IPS-20b (cell line): ENCODE data around the gene MEAF6.
"Not testable (repeated sequence)": the region's sequence is repeated elsewhere in the genome, so short reads cannot be mapped to it uniquely, and the experiment has no call there.

Source experiments
- H3K27ac ChIP-seq: one replicate; pipeline ENCODE4 v1.5.1; 2013; ENCODE audit warnings: low read length
- H3K27me3 ChIP-seq: 2 replicates; pipeline ENCODE4 v1.6.1; 2013; ENCODE audit warnings: mild to moderate bottlenecking, low read length, inconsistent platforms; ENCODE audit not compliant: insufficient read depth
- H3K36me3 ChIP-seq: 2 replicates; pipeline ENCODE4 v1.6.1; 2013; ENCODE audit warnings: low read depth, mild to moderate bottlenecking, inconsistent platforms, low read length, moderate library complexity; ENCODE audit not compliant: insufficient read depth
- H3K4me1 ChIP-seq: 2 replicates; pipeline ENCODE4 v1.6.1; 2013; ENCODE audit warnings: mild to moderate bottlenecking, control low read depth, inconsistent platforms, low read length, moderate library complexity; ENCODE audit not compliant: insufficient read depth
- H3K4me3 ChIP-seq: 2 replicates; pipeline ENCODE4 v1.5.1; 2013; ENCODE audit warnings: mild to moderate bottlenecking, low read length, inconsistent platforms
- H3K9ac ChIP-seq: 2 replicates; pipeline ENCODE4 v1.6.1; 2013; ENCODE audit warnings: low read depth, mild to moderate bottlenecking, inconsistent platforms, low read length, moderate library complexity
- H3K9me3 ChIP-seq: 2 replicates; pipeline ENCODE4 v1.6.1; 2013; ENCODE audit warnings: mild to moderate bottlenecking, low read depth, low read length, inconsistent platforms; ENCODE audit not compliant: insufficient read depth

Gene MEAF6

DNA sequence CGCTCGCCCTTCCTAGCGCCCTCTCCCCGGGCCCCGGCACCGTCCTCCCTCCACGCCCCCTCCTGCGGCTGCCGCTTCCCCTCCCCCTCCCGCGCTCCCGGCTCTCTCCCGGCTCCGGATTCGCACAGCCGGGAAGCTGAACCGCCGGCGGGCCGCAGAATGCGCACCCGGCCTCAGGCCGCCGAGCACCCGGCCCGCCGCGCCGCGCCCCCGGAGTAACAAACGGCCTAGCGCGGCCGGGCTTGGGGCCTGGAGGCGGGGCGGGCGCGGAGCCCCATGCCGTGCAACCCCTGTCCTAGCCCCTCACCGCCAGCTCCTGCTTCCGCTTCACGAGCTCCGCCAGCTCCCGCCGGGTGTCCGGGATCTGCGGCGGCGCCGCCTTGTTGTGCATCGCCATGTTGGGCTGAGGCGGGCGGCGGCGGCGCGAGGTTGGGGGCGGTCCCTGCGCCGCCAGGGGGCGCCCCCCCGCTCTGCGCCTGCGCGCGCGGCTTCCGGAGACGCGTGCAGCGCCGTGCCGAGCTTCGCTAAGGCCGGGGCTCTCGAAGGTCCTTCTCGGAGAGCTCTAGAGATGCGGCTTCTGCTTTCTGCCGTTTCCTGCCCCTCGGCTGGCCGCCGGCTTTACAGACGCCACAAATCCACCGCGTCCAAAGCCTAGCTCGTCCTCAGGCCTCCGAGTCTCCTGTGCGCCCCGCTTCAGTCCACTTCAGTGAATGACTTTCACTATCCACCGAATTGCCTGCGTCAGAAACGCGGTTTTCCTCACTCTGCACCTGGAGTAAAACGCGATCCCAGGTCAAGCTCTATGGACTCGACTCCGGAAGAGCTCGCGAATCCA is at the start of gene MEAF6:
MEAF6 (minus strand) TSS at position 417 of the 835 bp plus-strand sequence; CDS start at position 397, 20 bp downstream.
- peaks cover 20% of the 10 kb centered on the region for H3K36me3 ChIP-seq
- H3K9ac ChIP-seq = peak within 1 kb of the TSS; percentile 91
- peak within 1 kb of the TSS; percentile 84 for H3K4me3 ChIP-seq
- peak within 1 kb of the TSS; percentile 46 for H3K27ac ChIP-seq
- H3K4me1 ChIP-seq = peaks cover 10% of the 10 kb centered on the region; the same call in 1 of the 2 replicates
- peaks cover 11% of the 10 kb centered on the region for H3K27me3 ChIP-seq
- H3K9me3 ChIP-seq = no peaks in the 10 kb centered on the region

DNA sequence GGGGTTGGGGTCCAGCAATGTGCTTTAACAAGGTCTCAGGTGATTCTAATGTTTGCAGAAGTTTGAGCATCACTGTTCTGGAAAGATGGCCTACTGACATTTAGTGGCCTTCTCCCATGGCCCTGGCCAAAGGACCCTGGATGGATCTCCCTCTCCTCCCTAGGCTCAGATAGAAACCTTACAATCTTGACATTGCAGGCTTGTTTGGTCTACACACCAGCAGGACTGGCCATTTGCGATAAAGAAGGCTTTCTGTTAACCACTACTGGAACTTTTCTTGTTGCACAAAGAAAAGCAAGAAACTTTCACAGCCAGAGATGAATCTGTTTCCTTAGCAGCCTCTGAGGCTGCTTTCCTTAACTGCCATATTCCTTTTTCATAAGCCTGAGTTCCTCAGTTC is 48.4 kb upstream of the MEAF6 start:
- H3K27me3 ChIP-seq = no peaks in the 10 kb centered on the region
- H3K4me1 ChIP-seq = no peaks in the 10 kb centered on the region
- no peak overlapping the region for H3K27ac ChIP-seq
- H3K9me3 ChIP-seq = no peaks in the 10 kb centered on the region
- peaks cover 35% of the 10 kb centered on the region for H3K36me3 ChIP-seq
- H3K4me3 ChIP-seq = no peak overlapping the region
- H3K9ac ChIP-seq = no peak overlapping the region

DNA sequence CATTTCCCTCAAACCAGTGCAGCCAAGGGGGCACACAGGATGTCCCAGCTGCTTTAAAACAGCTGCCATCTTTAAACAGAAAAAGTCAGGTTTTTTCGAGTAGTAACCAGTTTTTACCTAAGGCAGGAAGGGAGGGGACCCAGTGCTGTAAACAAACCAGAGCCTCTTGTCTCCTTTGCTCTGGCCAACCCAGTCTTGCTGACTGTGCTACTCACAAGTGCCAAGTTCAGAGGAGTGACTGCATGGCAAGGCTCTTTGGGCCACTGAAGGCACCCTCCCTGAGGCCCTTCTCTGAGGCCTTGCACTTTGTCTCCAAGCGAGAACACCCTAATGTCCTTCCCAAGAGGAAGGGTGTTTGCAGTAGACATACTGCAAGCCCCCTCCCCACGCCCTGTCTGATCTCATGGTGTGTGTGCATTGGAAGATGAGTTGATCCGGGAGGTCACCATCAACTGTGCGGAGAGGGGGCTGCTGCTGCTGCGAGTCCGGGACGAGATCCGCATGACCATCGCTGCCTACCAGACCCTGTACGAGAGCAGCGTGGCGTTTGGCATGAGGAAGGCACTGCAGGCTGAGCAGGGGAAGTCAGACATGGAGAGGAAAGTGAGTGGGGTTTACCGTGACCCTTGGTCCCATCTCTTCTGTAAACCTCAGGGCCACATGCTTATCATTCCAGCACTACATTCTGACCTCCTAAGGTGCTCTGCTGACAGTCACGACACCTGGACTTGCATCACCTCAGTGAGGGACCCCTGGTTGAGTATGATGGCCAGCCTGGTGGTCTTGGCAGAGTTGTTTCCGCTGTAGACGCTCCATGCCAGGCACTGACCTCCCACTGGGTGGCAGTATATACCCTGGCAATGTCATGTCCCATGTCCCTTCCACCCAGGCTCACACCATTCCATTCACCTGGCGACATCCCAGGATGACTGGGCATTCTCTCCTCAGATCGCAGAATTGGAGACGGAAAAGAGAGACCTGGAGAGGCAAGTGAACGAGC is 46.9 kb upstream of the MEAF6 start:
- H3K36me3 ChIP-seq = peaks cover 20% of the 10 kb centered on the region
- H3K9me3 ChIP-seq = no peaks in the 10 kb centered on the region
- H3K4me3 ChIP-seq = no peak overlapping the region
- no peaks in the 10 kb centered on the region for H3K27me3 ChIP-seq
- H3K9ac ChIP-seq = no peak overlapping the region
- peaks cover 1% of the 10 kb centered on the region; the same call in 1 of the 2 replicates for H3K4me1 ChIP-seq
- no peak overlapping the region for H3K27ac ChIP-seq

DNA sequence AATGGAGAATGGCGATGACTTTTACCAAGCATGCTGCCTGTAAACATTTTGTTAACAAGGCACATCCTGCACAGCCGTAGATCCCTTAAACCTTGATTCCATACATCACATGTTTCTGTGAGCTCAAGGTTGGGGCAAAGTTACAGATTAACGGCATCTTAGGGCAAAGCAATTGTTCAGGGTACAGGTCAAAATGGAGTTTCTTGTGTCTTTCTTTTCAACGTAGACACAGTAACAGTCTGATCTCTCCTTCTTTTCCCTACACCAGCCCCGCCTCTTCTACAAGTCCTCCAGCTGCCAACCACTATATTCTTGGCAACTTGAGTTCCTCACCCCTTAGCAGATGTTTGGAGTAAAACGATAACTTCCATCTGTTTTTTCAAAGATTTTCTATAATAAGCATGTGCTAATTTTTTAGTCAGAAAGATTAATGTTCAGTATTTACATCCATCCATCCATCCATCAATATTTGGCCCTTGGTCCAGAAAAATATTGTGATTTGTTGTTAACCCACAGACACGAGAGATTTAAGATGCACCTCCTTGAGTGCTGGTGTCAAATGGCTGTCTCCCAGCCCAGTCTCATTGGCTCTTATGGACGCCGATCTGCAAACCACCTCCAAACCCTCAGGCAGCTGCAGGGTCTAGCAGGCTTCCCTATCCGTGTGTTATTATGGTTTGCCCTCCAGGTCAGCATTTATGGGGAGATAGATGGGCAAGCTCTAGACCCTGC is 46.0 kb upstream of the MEAF6 start:
- Histone ChIP-seq H3K9ac (no peak overlapping the region), H3K36me3 (peaks cover 11% of the 10 kb centered on the region), H3K4me1 (peaks cover 4% of the 10 kb centered on the region; the same call in 1 of the 2 replicates), H3K4me3 (no peak overlapping the region), H3K9me3 (no peaks in the 10 kb centered on the region), H3K27ac (no peak overlapping the region), H3K27me3 (no peaks in the 10 kb centered on the region)

DNA sequence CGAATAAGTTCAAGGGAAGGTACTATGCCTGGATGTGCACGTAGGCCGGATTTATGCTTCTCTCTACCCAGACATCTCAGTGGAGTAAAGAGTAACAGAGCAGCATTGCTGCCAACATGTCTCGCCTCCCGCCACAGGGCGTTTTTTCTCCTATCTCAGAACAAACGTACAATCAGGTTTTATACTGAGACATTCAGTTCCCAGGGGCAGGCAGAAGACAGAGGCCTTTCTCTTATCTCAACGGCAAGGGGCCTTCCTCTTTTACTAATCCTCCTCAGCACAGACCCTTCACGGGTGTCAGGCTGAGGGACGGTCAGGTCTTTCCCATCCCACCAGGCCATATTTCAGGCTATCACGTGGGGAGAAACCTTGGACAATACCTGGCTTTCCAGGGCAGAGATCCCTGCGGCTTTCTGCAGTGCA is 45.4 kb upstream of the MEAF6 start:
- not testable (repeated sequence) for H3K27ac ChIP-seq, H3K9ac ChIP-seq, H3K4me1 ChIP-seq, H3K4me3 ChIP-seq, H3K36me3 ChIP-seq, H3K27me3 ChIP-seq, H3K9me3 ChIP-seq

DNA sequence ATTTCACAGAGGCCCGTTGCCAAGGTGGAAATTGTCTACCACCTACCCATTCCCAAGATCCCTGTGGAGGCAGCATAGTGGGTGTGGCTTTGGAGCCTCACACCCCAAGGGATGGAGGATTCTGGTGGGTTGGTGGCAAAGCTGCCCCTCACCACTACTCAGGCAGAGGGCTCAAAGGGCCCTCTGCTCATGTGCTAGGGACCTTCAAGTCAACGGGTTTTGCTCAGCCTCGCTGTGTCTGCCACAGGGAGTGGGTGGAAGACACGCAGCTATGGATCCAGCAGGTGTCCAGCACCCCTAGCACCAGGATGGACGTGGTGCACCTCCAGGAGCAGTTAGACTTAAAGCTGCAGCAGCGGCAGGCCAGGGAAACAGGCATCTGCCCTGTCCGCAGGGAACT is 44.5 kb upstream of the MEAF6 start:
- Histone ChIP-seq H3K27me3 (no peaks in the 10 kb centered on the region), H3K36me3 (no peaks in the 10 kb centered on the region), H3K4me3 (no peak overlapping the region), H3K4me1 (peaks cover 4% of the 10 kb centered on the region; the same call in 1 of the 2 replicates), H3K9ac (no peak overlapping the region), H3K9me3 (peaks cover 4% of the 10 kb centered on the region), H3K27ac (no peak overlapping the region)

DNA sequence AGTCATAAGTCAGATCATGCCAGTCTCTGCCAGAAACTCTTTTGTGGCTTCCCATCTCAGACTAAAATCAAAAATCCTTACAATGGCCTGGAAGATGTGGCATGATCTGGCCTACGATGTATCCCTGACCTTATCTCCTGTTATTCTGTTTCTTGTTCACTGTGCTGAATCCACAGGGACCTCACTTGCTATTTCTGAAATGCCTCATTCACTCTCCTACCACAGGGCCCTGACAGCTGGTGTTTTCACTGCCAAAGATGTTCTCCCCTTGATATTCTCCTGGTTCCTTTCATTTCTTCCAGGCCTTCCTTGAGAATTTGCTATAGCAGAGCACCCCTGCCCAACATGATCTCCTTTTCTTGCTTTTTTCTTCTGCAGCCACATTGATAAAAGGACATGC is 43.8 kb upstream of the MEAF6 start:
- Histone ChIP-seq H3K27me3 (no peaks in the 10 kb centered on the region), H3K9ac (no peak overlapping the region)

DNA sequence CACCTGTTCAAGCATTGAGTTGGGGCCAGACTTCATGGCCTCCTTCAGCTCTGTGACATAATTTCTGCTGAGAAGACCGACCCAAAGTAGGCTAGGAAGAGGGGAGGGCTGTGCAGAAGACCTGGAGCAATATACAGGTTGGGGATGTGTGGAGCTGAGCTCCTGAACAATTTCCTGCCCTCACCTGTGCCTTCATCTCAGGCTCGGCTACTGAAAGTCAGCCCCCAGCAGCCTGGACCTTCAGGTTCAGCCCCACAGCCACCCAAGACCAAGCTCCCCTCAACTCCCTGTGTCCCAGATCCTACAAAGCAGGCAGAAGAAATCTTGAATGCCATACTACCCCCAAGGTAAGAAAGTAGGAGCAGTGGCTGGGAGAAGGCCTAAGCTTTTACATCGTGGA is 42.8 kb upstream of the MEAF6 start:
- H3K4me3 ChIP-seq = peak overlapping the region; percentile 83
- no peak overlapping the region for H3K27ac ChIP-seq
- no peaks in the 10 kb centered on the region for H3K27me3 ChIP-seq
- H3K36me3 ChIP-seq = peaks cover 3% of the 10 kb centered on the region
- H3K9me3 ChIP-seq = peaks cover 4% of the 10 kb centered on the region
- H3K4me1 ChIP-seq = peaks cover 10% of the 10 kb centered on the region
- peak overlapping the region; percentile 75; the same call in 1 of the 2 replicates for H3K9ac ChIP-seq

More for the DNA sequence above, 43.8 kb upstream of the MEAF6 start:
- H3K27ac ChIP-seq = no peak overlapping the region
- peaks cover 4% of the 10 kb centered on the region; the same call in 1 of the 2 replicates for H3K4me1 ChIP-seq
- H3K9me3 ChIP-seq = peaks cover 4% of the 10 kb centered on the region
- H3K36me3 ChIP-seq = no peaks in the 10 kb centered on the region
- H3K4me3 ChIP-seq = no peak overlapping the region

DNA sequence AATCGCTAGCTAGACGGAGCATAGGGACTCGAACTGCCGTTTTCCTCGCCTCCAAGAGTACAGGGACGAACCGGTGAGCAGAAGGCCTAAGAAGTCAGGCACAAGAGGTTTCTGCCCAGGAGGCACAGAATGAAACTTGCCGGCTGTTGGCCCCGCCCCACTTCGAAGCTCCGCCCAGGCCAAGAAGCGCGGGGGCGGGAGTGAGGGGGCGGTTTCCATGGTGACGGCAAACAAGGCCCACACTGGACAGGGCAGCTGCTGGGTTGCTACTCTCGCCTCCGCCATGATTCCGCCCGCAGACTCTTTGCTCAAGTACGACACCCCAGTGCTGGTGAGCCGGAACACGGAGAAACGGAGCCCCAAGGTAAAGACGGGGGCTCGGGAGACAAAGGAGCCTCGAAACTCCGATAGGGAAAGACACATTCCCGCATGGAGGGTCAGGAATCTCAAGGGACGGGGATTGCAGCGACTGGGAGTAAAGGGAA is 42.2 kb upstream of the MEAF6 start, which contains the start of gene DNALI1:
DNALI1 (plus strand) TSS at position 229 of the 485 bp plus-strand sequence; CDS start at position 284, 55 bp downstream.
- Histone ChIP-seq H3K9ac (peak within 1 kb of the TSS; percentile 75; the same call in 1 of the 2 replicates), H3K27me3 (no peaks in the 10 kb centered on the region), H3K4me1 (peaks cover 10% of the 10 kb centered on the region), H3K9me3 (peaks cover 4% of the 10 kb centered on the region), H3K4me3 (peak within 1 kb of the TSS; percentile 83), H3K27ac (no peak within 1 kb of the TSS), H3K36me3 (peaks cover 9% of the 10 kb centered on the region)

DNA sequence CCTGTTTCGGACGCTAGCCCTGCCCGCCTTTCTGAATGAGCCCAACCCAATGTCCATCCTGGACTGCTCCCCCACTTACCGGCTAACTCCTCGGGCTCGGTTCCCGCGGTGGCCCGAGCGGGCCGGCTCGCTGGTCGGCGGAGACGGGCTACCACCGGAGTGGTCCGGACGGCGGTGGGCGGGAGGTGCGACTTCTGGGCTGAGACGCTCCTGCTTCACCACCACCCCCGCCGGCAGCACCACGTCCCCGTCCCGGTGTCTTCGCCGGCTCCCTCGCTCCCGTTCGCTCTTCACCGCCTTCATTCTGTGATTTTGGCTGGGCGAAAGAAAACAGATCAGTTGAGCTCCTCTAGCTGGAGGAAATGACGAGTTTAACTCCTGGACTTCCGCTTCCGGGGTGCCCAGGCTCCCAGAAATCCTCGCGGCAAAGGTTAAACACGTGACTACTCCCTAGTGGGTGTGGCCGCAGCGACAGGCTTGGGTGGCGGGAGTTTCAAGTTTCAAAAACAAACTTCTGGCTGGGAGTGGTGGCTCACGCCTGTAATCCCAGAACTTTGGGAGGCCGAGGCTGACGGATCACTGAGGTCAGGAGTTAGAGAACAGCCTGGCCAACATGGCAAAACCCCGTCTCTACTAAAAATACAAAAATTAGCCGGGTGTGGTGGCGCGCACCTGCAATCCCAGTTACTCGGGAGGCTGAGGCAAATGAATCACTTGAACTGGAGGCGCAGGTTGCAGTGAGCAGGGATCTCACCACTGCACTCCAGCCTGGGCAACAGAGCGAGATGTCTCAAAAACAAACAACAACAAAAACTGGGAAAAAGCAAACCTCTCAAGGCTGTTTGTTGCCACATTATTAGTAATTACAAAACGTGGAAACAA is 39.6 kb upstream of the MEAF6 start, which contains the start of gene SNIP1:
SNIP1 (minus strand) TSS at position 367 of the 882 bp plus-strand sequence; CDS start at position 303, 64 bp downstream.
- H3K4me3 ChIP-seq = peak within 1 kb of the TSS; percentile 92
- H3K4me1 ChIP-seq = peaks cover 10% of the 10 kb centered on the region
- no peaks in the 10 kb centered on the region for H3K27me3 ChIP-seq
- H3K36me3 ChIP-seq = peaks cover 28% of the 10 kb centered on the region
- H3K27ac ChIP-seq = no peak within 1 kb of the TSS
- peaks cover 4% of the 10 kb centered on the region for H3K9me3 ChIP-seq
- H3K9ac ChIP-seq = peak within 1 kb of the TSS; percentile 81
